GM19099 (cell line): ENCODE measurements around the gene LRP11.

Experiments
- POLR2A ChIP-seq: IDR thresholded peaks from 3 replicates; pipeline ENCODE4 v1.6.1; 2011; ENCODE audit warnings: low read depth; ENCODE audit not compliant: insufficient read length; ENCODE audit errors: extremely low read depth

LRP11 gene

DNA sequence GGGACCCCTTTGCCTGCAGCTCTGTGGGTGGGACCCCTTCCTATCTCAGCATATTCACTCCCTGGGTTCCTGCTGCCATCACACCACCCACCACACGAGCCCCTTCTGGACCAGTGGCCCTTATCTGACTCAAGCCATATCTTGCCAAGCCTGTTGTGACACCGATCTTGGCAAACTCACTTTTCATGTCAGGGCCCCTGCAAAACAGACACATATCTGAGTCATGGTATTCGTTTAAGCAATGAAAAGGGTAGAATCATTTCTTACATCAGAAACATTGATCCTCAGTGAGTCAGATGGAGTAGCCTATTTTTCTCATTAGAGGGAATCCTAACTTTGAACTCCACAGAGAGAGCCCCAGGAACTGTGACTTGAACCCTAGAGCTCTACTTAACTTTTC, 23.2 kb upstream of the LRP11 start:
- TF ChIP-seq POLR2A: no peak

DNA sequence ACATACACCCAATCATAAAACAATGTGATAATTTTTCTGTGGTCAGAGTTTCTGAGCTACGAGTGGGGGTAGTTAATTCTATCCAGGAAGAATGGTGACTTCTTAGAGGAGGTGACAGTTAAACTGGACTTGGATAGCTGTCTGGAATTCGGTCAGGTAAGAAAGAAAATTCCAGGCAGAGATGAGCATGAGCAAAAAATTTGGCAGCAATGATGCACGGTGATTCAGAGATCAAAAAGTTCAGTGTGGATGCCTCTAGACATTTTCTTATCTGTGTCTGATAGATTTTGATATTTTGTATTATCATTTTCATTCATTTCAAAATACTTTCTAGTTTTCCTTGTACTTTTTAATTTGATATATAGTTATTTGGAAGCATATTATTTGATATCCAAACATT, 21.7 kb upstream of the LRP11 start:
- no peak for TF ChIP-seq POLR2A

DNA sequence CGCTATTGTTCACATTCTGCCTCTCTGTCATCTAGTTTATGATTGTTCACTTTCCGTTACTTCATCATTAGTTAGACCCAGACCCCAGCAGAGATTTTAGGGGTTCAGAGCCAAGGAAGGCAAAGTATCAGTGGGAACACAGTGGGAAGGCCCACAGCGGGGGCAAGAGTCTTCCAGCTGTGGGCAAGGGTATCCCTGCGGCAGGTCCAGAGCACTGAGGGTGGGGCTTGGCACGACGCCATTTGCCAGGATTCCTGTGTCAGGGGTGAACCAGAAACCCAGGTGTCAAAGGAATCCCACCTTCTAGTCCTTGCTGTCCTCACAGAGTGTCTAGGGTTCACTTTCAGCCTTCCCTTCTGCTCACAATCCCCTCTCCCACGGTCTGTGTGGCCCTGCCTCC, 20.5 kb upstream of the LRP11 start:
- no peak for TF ChIP-seq POLR2A

DNA sequence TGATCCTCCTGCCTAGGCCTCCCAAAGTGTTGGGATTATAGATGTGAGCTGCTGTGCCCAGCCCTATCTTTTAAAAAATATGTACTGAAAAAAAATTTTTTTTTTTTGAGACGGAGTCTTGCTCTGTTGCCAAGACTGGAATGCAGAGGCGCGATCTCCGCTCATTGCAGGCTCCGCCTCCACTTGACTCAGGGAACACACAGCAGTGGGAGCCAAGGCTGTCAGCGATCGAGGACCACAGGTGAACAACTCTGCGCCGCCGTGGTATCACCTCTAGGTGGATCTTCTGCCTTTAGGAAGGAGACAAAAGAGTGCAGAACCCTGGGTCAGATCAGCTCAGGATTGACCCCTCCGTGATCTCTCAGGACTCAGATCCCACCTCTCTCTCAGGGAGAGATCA, 20.1 kb upstream of the LRP11 start:
- no peak for TF ChIP-seq POLR2A

DNA sequence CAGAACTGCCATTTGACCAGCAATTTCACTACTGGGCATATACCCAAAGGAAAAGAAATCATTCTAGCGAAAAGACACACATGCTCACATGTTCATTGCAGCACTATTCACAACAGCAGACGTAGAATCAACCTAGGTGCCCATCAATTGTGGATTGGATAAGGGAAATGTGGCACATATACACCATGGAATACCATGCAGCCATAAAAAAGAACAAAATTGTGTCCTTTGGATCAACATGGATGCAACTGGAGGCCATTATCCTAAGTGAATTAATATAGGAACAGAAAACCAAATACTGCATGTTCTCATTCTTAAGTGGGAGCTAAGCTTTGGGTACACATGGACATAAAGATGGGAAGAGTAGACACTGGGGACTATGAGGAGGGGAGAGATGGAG, 17.7 kb upstream of the LRP11 start:
- TF ChIP-seq POLR2A: no peak

DNA sequence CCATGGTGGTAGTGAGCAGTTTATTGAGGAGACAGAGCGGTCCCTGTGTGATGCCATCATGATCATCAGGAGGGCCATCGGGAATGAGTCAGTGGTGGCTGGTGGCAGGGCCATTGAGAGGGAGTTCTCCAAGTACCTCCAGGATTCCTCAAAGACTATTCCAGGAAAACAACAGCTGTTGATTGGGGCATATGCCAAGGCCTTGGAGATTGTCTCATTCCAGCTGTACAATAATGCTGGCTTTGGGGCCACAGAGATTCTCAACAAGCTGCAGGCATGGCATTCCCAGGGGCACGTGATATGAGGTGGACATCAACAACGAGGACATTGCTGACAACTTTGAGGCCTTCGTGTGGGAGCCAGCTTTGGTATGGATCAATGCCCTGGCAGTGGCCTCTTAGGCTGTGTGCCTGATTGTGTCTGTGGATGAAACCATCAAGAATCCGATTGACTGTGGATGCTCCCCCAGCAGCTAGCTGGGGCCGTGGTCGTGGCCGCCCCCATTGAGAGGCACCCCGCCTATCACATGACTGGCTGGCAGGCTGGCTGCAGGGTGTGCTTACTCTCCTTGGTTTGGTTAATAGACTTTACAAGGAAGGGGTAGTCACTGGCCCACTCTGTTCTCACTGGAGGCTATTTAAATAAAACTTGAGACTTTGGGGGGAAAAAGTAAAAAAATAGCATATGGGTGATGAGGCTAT, 17.1 kb upstream of the LRP11 start:
- TF ChIP-seq POLR2A: no peak

DNA sequence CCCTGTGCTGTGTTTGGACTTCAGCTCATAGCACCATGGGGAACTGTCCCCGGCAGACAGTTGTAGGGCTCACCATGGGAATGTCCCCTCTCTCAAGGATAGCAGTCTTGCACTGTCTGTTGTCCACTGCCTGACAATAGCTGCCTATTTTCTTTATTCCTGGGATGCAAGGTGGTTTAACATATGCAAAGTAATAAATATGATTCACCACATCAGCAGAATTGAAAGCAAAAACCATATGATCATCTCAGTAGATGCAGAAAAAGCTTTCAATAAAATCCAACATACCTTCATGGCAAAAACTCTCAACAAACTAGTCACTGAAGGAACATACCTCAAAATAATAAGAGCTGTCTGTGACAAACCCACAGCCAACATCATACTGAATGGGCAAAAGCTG, 13.5 kb upstream of the LRP11 start:
- TF ChIP-seq POLR2A: no peak

DNA sequence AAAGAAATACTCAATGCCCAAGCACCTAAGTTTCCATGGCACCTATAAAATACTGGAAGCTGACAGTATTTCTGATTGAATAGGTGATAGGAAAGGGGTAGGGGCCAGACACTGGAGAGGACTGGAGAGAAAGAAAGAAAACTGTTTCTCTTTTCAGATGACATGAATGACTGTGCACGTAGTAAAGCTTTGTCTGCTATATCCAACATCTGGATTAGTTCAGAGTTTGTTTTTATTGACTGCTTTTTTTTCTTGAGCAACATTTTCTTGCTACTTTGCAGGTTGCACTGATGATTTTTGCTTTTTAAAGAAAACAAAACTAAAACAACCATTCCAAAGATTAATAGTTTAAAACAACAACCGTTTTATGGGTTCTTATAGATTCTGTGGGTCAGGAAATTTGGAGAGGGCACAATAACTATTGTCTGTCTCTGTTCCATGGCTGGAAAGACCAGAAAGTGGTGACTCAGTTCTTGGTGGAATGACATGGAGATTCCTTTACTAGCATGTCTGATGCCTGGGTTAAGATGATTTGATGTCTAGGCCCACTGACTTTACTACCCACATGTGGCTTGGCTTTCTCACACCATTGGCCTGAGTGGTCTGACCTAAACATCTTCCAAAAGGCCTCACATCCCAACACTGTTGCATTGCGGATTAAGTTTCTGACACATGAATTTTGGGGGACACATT, 12.2 kb upstream of the LRP11 start:
- TF ChIP-seq POLR2A: no peak

DNA sequence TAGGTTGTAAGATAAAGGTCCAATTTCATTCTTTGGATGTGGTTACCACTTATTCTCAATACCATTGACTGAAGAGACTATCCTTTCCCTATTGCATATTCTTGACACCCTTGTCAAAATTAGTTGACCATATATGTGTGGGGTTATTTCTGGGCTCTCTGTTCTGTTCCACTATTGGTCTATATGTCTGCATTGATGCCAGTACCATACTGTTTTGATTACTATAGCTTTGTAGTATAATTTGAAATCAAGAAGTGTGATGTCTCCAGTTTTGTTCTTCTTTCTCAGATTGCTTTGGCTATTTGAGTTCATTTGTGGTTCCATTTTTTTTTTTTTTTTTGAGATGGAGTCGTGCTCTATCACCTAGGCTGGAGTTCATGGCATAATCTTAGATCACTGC, 8.1 kb upstream of the LRP11 start:
- TF ChIP-seq POLR2A: no peak

DNA sequence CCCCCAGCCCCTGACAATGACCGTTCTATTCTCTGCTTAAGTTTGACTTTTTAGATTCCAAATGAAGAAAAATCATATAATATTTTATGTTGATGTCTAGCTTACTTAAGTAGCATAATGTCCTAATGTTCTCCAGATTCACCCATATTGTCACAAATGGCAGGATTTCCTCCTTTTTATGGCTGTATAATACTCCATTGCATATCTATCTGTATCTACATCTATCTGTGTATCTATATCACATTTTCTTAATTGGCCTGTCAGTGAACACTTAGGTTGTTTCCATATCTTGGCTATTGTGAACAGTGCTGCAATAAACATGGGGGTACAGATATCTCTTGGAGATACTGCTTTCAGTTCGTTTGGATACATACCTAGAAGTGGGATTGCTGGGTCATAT, 7.0 kb upstream of the LRP11 start:
- TF ChIP-seq POLR2A: no peak

DNA sequence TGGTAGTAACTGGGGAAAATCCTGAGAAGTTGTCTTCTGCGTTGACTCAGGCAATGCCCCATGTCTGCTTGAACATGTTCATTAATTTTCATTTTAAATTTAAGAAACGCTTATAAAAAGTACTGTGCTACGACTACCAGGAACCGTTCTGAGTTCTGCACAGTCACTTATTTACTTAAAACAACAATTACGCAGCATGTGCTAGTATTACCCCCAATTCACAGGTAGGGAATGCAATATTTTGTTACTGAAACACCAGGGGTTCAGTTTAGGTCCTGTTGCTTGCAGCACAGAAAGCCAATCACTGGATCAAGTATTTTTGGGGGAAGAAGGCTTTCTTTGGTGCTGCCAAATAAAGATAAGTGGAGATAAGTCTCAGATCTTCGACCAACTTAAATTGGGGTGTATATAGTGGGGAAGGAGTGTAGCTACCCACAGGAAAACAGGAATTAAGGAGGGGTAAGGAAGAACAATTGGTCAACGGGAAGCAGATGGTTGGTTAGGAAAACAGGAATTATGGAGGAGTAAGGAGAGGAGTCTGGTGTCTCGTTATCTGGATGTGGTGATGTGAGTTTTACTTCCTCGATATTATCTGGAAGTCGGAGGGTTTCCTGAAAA, 5.2 kb upstream of the LRP11 start:
- TF ChIP-seq POLR2A: no peak

DNA sequence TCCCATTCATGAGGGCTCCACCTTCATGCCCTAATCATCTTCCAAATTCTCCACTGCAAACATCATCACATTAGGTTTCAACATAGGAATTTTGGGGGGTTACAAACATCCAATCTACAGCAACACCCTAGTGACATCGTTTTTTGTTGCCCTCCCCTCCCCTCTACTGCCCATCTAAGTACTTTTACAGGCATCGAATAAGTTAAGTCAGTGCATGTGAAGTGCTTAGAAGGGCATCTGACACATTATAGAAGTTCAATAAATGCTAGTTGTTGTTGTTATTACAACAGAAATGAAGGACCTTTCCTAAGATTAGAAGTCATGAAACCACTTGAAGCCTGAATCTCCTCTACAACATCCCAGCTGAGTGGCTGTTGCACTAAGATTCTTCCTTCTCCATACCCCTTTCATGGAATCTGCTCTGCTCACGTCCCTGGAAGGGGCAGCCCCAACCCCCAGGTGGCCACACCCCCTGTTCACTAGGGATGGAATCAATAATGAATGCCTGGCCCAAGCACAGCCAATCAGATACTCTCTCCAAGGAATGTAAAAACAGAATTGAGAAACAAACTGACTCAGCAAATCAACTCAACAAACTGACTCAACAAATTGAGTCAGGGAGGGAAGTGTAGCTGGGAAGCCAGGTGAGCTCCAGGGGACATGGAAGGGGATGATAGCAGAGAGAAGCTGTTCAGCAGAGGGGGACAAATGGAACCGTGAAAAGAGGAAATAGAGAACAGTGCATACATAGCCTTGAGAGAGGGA, 3.9 kb upstream of the LRP11 start:
- TF ChIP-seq POLR2A: no peak

DNA sequence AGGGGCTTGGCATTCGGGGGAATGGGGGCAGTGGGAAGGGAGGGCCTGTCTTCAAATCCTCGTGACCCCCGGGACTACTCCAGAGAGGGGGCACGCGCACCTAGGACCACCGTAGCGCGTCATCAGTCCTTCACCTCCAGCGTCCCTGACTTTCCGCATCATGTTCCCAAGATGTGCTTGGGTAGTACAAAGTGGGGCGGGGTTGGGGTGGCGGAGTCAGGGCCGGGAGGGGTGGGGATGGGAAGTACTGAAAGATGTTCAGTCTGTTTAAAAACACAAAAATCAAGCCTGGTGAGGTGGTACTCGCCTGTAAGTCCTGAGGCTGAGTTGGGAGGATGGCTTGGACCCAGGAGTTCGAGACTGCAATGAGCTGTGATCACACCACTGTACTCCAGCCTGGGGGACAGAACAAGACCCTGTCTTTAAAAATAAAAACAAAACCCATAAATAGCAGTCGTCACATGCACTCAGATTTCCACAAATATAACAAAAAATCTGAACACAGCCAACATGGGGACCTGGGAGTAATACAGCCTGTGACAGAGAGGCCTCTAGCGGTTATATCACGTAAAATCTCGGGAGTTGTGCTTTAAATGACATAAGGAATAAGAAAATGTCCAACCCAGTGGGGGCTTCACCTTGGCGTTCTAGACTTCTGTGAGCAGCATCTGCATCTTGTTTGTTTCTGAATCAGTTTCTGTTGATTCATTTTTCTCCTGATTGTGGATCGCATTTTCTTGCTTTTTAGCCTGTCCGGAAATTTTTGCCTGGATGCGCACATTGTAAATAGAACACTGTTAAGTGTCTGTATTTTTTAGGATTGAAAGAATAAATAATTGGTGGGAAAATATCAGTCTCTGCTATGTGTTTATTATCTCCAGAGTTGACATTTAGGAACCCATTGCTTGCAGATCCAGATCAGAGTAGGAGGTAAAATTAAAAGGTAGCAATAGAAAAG, 698 bp upstream of the LRP11 start:
- no peak for TF ChIP-seq POLR2A

DNA sequence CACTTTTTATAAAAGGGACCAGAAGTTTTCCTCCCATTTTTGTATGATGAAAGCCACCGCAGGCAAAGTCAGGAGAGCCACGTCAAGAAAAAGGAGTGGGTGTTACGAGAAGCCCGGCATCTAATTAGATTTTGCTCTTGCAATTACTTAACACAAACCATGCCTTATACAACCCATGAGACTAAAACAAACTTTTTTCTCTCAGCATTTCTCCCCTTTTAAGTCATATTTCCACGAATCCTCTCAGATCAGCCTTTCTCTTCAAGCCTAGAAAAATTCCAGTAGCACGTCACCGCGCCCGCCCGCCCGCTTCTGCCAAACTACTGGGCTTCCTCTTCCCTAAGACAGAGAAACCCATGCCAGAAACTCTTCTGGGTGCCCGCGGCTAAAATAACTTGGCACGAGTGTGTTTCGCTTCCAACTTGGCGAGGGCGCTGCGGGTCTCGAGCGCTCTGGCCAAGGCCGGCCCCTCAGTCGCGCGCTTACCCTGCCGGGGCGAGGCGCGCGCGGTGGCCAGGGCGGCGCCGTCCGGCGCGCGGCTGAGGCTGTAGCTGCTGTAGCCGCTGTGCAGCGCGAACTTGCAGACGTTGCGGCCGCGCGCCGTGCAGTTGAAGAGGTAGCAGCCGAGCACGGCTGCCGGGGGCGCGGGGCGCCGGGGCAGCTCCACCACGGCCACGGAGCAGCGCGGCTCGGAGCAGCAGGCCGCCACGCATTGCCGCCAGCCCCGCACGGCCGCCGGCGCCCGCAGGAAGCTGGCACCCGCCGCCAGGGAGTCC, 1.0 kb downstream of the LRP11 start:
- no peak for TF ChIP-seq POLR2A
